NCI-H1694 treated with DMSO at 0.1 percent for 48 hours (cell line): ENCODE data around the gene SEMA3F.
"Not testable (repeated sequence)": the region's sequence is repeated elsewhere in the genome, so short reads cannot be mapped to it uniquely, and the experiment has no call there.

Experiments
- DNase-seq: peaks from one replicate; lab custom pipeline; 2025; lab: John Stamatoyannopoulos, UW

The SEMA3F gene

GRCh38 chr3:50193746-50194127, 38.6 kb downstream of the SEMA3F start:
- no peak for DNase-seq

- peak; percentile 0 for DNase-seq
Observed at GRCh38 chr3:50194128-50194902, 39.2 kb downstream of the SEMA3F start.

GRCh38 chr3:50194903-50195500, 39.9 kb downstream of the SEMA3F start:
- DNase-seq, result no peak

GRCh38 chr3:50195501-50196252, 40.6 kb downstream of the SEMA3F start:
- no peak for DNase-seq

GRCh38 chr3:50196253-50196801, 41.2 kb downstream of the SEMA3F start:
- no peak for DNase-seq

- DNase-seq, result no peak
Observed at GRCh38 chr3:50201573-50202315, 46.6 kb downstream of the SEMA3F start.

GRCh38 chr3:50202353-50203112, 47.4 kb downstream of the SEMA3F start:
- DNase-seq, result no peak

- DNase-seq, result no peak
Observed at GRCh38 chr3:50203113-50203808, 48.1 kb downstream of the SEMA3F start.

- no peak for DNase-seq
Observed at GRCh38 chr3:50203809-50204803, 49.0 kb downstream of the SEMA3F start.

GRCh38 chr3:50204804-50205412, 49.8 kb downstream of the SEMA3F start, which contains the start of gene SLC38A3:
Gene SLC38A3, plus strand, starts transcription at chr3:50205271. Its CDS starts 8,929 bp downstream, at chr3:50214200.
- peak; percentile 1 for DNase-seq

- no peak for DNase-seq
Observed at GRCh38 chr3:50205413-50206276, 50.5 kb downstream of the SEMA3F start.

- DNase-seq, result no peak
Observed at GRCh38 chr3:50207359-50208042, 52.4 kb downstream of the SEMA3F start.

GRCh38 chr3:50208677-50209344, 53.7 kb downstream of the SEMA3F start:
- DNase-seq, result no peak

- no peak for DNase-seq
Observed at GRCh38 chr3:50210176-50210509, 55.0 kb downstream of the SEMA3F start.

GRCh38 chr3:50210510-50211367, 55.6 kb downstream of the SEMA3F start:
- no peak for DNase-seq

- not testable (repeated sequence) for DNase-seq
Observed at GRCh38 chr3:50211368-50211717, 56.2 kb downstream of the SEMA3F start.
